Trophoblast cell (in vitro differentiated cells and primary cell): ENCODE results near the gene PIK3R3.

Experiments used
- DNase-seq, 2 donors: peaks; one replicate each; pipeline ENCODE4 v3.0.0-alpha.2; 2016
- H2AFZ ChIP-seq: 2 replicates; pipeline ENCODE4 v1.6.1; 2013; ENCODE audit warnings: low read length, moderate library complexity, mild to moderate bottlenecking; ENCODE audit not compliant: insufficient read depth, poor library complexity
- H2AK5ac ChIP-seq: 2 replicates; pipeline ENCODE4 v1.6.1; 2013; ENCODE audit warnings: mild to moderate bottlenecking, low read length
- H2BK120ac ChIP-seq: 2 replicates; pipeline ENCODE4 v1.6.1; 2013; ENCODE audit warnings: low read length, mild to moderate bottlenecking, moderate library complexity; ENCODE audit not compliant: insufficient read depth, poor library complexity
- H2BK12ac ChIP-seq: 2 replicates; pipeline ENCODE4 v1.6.1; 2013; ENCODE audit warnings: mild to moderate bottlenecking, low read length, moderate library complexity
- H2BK5ac ChIP-seq: 2 replicates; pipeline ENCODE4 v1.6.1; 2013; ENCODE audit warnings: low read length, low read depth, moderate library complexity, mild to moderate bottlenecking; ENCODE audit not compliant: poor library complexity
- H3K14ac ChIP-seq: 2 replicates; pipeline ENCODE4 v1.6.1; 2013; ENCODE audit warnings: mild to moderate bottlenecking, low read length
- H3K18ac ChIP-seq: 2 replicates; pipeline ENCODE4 v1.6.1; 2013; ENCODE audit warnings: mild to moderate bottlenecking, low read length
- H3K23ac ChIP-seq: 2 replicates; pipeline ENCODE4 v1.6.1; 2013; ENCODE audit warnings: low read length
- H3K27ac ChIP-seq: 2 replicates; pipeline ENCODE4 v1.5.1; 2013; ENCODE audit warnings: low read depth, mild to moderate bottlenecking, inconsistent platforms, low read length, moderate library complexity
- H3K27me3 ChIP-seq: 2 replicates; pipeline ENCODE4 v1.6.1; 2013; ENCODE audit warnings: inconsistent platforms, mild to moderate bottlenecking, low read length, moderate library complexity; ENCODE audit not compliant: insufficient read depth
- H3K36me3 ChIP-seq, 2 experiments: 1 replicate in 1 of 2; 2 replicates in 1 of 2; pipeline ENCODE4 v1.6.1; 2013; ENCODE audit warnings: low read length in 2 of 2, mild to moderate bottlenecking in 2 of 2, moderate library complexity in 1 of 2; ENCODE audit not compliant: insufficient read depth in 2 of 2, control insufficient read depth in 1 of 2
- H3K4ac ChIP-seq: 2 replicates; pipeline ENCODE4 v1.6.1; 2013; ENCODE audit warnings: low read depth, mild to moderate bottlenecking, low read length, moderate library complexity
- H3K4me1 ChIP-seq, 2 experiments: 1 replicate in 1 of 2; 2 replicates in 1 of 2; pipeline ENCODE4 v1.6.1; 2013; ENCODE audit warnings: low read length in 2 of 2, mild to moderate bottlenecking in 2 of 2, moderate library complexity in 1 of 2; ENCODE audit not compliant: insufficient read depth in 2 of 2, control insufficient read depth in 1 of 2
- H3K4me2 ChIP-seq: 2 replicates; pipeline ENCODE4 v1.6.1; 2013; ENCODE audit warnings: inconsistent platforms, mild to moderate bottlenecking, low read length, moderate library complexity
- H3K4me3 ChIP-seq: 2 replicates; pipeline ENCODE4 v1.5.1; 2013; ENCODE audit warnings: mild to moderate bottlenecking, low read depth, low read length, inconsistent platforms
- H3K79me1 ChIP-seq: one replicate; pipeline ENCODE4 v1.6.1; 2013; ENCODE audit warnings: low read length
- H3K79me2 ChIP-seq: 2 replicates; pipeline ENCODE4 v1.6.1; 2013; ENCODE audit warnings: low read length, mild to moderate bottlenecking; ENCODE audit not compliant: control insufficient read depth, insufficient read depth, poor library complexity
- H3K9ac ChIP-seq: 2 replicates; pipeline ENCODE4 v1.6.1; 2013; ENCODE audit warnings: mild to moderate bottlenecking, low read length
- H3K9me3 ChIP-seq: 2 replicates; pipeline ENCODE4 v1.6.1; 2013; ENCODE audit warnings: low read depth, mild to moderate bottlenecking, control low read depth, inconsistent platforms, low read length; ENCODE audit not compliant: insufficient read depth
- H4K12ac ChIP-seq: 2 replicates; pipeline ENCODE4 v1.6.1; 2013; ENCODE audit warnings: low read depth, mild to moderate bottlenecking, low read length, moderate library complexity
- H4K8ac ChIP-seq: 2 replicates; pipeline ENCODE4 v1.6.1; 2013; ENCODE audit warnings: low read depth, mild to moderate bottlenecking, low read length, moderate library complexity
- H4K91ac ChIP-seq: one replicate; pipeline ENCODE4 v1.6.1; 2013; ENCODE audit warnings: low read depth, mild to moderate bottlenecking, low read length, moderate library complexity
- WGBS: extraction: QIAGEN DNeasy Blood & Tissue Kit; methylation state at CpG from one replicate; pipeline ENCODE4 v1.1.7; 2013; ENCODE audit warnings: missing lambda C conversion rate; ENCODE audit not compliant: insufficient read length, insufficient coverage; ENCODE audit errors: extremely low coverage; 5-methylcytosine and 5-hydroxymethylcytosine counted together

PIK3R3 gene

DNA sequence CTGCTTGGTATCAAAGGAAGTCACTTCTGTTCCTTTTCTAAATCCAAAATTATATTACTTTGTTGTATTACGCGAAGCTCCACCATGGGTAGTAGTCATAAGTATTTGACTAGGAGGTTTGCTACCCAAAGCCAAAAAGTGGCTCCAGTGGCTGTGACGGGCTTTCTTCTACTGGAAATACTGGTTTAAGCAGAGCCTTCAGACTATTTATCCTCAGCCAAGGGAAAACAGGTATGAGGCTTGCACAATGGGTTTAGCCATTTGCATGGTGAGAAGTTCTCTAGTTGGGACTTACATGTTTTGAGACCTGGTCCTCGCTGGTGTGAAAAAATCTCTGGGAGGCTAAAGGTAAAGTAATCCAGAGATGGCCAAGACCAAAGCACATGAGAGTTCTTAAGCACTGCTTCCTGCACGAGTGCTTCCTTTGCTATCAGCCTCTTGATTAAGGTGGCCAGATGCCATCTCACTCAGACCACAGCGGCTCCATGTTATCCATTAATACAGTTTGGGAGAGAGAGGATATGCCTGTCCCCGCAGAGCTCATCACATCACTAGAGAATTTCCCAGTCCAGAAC is 121.2 kb downstream of the PIK3R3 start:
- H3K27me3 ChIP-seq, result no peaks in the 10 kb centered on the region
- H3K14ac ChIP-seq, result no peak overlapping the region
- H2BK120ac ChIP-seq, result no peak overlapping the region
- no peak overlapping the region for H4K8ac ChIP-seq
- DNase-seq, result peak in 1 of 2 donors; percentile 36
- no peak overlapping the region for H4K91ac ChIP-seq
- no peak overlapping the region for H2AK5ac ChIP-seq
- no peak overlapping the region for H4K12ac ChIP-seq
- no peak overlapping the region for H3K4me2 ChIP-seq
- no peak overlapping the region for H3K4me3 ChIP-seq
- no peak overlapping the region for H3K4ac ChIP-seq
- no CpG with 5 or more reads among the region's 7 CpGs for WGBS
- H3K9ac ChIP-seq, result no peak overlapping the region
- H3K79me2 ChIP-seq, result no peaks in the 10 kb centered on the region
- H3K79me1 ChIP-seq, result no peaks in the 10 kb centered on the region
- no peak overlapping the region for H3K23ac ChIP-seq
- H3K9me3 ChIP-seq, result no peaks in the 10 kb centered on the region
- H2AFZ ChIP-seq, result no peak overlapping the region
- H3K27ac ChIP-seq, result no peak overlapping the region
- peaks cover 0 to 2% of the 10 kb centered on the region in 2 experiments for H3K4me1 ChIP-seq
- no peak overlapping the region for H2BK5ac ChIP-seq
- peaks cover under 1 to 29% of the 10 kb centered on the region in 2 experiments for H3K36me3 ChIP-seq
- no peak overlapping the region for H2BK12ac ChIP-seq
- H3K18ac ChIP-seq, result no peak overlapping the region

DNA sequence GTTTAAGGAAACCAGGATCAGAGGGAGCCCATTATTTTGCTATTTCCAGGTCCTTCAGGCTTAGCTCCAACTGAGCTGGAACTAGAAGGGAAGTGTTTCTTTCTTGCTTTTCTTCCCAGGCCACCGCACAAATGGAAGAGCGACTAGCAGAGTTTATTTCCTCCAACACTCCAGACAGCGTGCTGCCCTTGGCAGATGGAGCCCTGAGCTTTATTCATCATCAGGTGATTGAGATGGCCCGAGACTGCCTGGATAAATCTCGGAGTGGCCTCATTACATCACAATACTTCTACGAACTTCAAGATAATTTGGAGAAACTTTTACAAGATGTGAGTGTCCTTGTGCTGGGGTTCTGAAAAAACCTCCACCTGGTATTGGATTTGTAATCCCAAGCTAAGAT is 121.8 kb downstream of the PIK3R3 start:
- H2BK5ac ChIP-seq, result no peak overlapping the region
- no peak overlapping the region for H2BK12ac ChIP-seq
- H3K79me2 ChIP-seq, result no peaks in the 10 kb centered on the region
- no peak overlapping the region for H4K8ac ChIP-seq
- H3K9ac ChIP-seq, result no peak overlapping the region
- no peaks in the 10 kb centered on the region for H3K9me3 ChIP-seq
- H4K91ac ChIP-seq, result no peak overlapping the region
- peaks cover 0 to 2% of the 10 kb centered on the region in 2 experiments for H3K4me1 ChIP-seq
- DNase-seq, result no peak
- H4K12ac ChIP-seq, result no peak overlapping the region
- H2AK5ac ChIP-seq, result no peak overlapping the region
- no peaks in the 10 kb centered on the region for H3K27me3 ChIP-seq
- H2BK120ac ChIP-seq, result no peak overlapping the region
- no peak overlapping the region for H3K4me2 ChIP-seq
- H3K23ac ChIP-seq, result no peak overlapping the region
- peaks cover 2 to 30% of the 10 kb centered on the region in 2 experiments for H3K36me3 ChIP-seq
- no peak overlapping the region for H3K27ac ChIP-seq
- H3K4me3 ChIP-seq, result no peak overlapping the region
- H3K79me1 ChIP-seq, result no peaks in the 10 kb centered on the region
- H3K4ac ChIP-seq, result no peak overlapping the region
- no peak overlapping the region for H3K18ac ChIP-seq
- no peak overlapping the region for H2AFZ ChIP-seq
- no peak overlapping the region for H3K14ac ChIP-seq
- WGBS, result no CpG with 5 or more reads among the region's 6 CpGs

DNA sequence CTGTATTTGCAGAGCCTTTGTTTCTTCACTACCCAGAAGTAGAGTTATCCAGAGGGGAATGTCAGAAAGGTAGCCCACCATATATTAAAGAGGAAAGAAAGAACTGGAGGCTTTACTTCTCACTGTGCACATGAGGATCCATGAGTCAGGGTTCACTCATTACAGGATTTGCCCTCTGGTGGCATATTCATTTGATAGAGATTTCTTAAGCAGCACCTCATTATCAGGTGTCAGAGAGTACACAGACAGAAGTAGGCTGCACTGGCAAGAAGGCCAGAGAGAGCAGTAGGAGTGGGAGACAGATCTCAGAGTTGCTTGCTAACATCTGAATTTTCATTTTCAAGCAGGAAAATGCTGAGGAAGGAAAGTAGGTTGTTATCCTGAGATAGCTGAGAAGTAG is 123.8 kb downstream of the PIK3R3 start:
- H2BK5ac ChIP-seq, result no peak overlapping the region
- H3K36me3 ChIP-seq, result peaks cover 2 to 30% of the 10 kb centered on the region in 2 experiments
- H3K27me3 ChIP-seq, result no peaks in the 10 kb centered on the region
- H3K9me3 ChIP-seq, result no peaks in the 10 kb centered on the region
- H3K4me3 ChIP-seq, result no peak overlapping the region
- DNase-seq, result no peak
- H3K14ac ChIP-seq, result no peak overlapping the region
- H3K4me1 ChIP-seq, result peaks cover 0 to 2% of the 10 kb centered on the region in 2 experiments
- no peak overlapping the region for H2AK5ac ChIP-seq
- no peak overlapping the region for H2BK120ac ChIP-seq
- no peak overlapping the region for H3K9ac ChIP-seq
- H4K8ac ChIP-seq, result no peak overlapping the region
- no peaks in the 10 kb centered on the region for H3K79me1 ChIP-seq
- H4K12ac ChIP-seq, result no peak overlapping the region
- H3K18ac ChIP-seq, result no peak overlapping the region
- H2BK12ac ChIP-seq, result no peak overlapping the region
- no peak overlapping the region for H3K4ac ChIP-seq
- H3K23ac ChIP-seq, result no peak overlapping the region
- H3K4me2 ChIP-seq, result no peak overlapping the region
- no peak overlapping the region for H2AFZ ChIP-seq
- no peak overlapping the region for H3K27ac ChIP-seq
- no peak overlapping the region for H4K91ac ChIP-seq
- no peaks in the 10 kb centered on the region for H3K79me2 ChIP-seq

DNA sequence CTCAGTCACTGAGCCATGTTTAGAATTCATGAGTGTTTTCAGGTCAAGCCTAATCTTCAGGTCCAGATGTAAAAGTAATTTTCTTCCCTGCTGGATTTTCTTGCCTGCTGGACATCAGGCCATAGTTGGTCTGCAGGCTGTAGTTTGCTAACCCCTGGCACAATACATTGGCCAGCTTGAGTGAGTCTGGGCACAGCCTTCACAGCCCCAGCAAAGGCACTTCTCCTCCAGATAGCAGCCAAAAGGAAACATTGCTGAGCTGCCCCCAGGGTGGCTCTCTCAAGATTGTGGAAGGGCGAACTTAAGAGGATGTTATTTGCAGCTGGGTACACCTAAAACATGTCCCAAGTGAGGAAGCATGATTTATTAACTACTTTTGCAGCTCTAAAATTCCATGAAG is 126.8 kb downstream of the PIK3R3 start:
- Histone ChIP-seq H4K91ac (no peak overlapping the region), H3K4ac (no peak overlapping the region), H3K4me1 (peaks cover 0 to 2% of the 10 kb centered on the region in 2 experiments), H2AK5ac (no peak overlapping the region), H4K8ac (no peak overlapping the region), H3K36me3 (peaks cover 2 to 33% of the 10 kb centered on the region in 2 experiments), H3K14ac (no peak overlapping the region), H2BK120ac (no peak overlapping the region), H3K23ac (no peak overlapping the region), H3K79me2 (no peaks in the 10 kb centered on the region), H2BK12ac (no peak overlapping the region), H3K27ac (no peak overlapping the region), H3K4me3 (no peak overlapping the region), H3K9me3 (no peaks in the 10 kb centered on the region), H3K79me1 (no peaks in the 10 kb centered on the region), H4K12ac (no peak overlapping the region), H3K27me3 (no peaks in the 10 kb centered on the region), H2BK5ac (no peak overlapping the region), H3K9ac (no peak overlapping the region), H2AFZ (no peak overlapping the region), H3K4me2 (no peak overlapping the region), H3K18ac (no peak overlapping the region)
- WGBS, result no CpG with 5 or more reads among the region's 1 CpG
- DNase-seq, result no peak
